Measurements from ENCODE around the gene EHBP1L1.

Gene EHBP1L1

DNA sequence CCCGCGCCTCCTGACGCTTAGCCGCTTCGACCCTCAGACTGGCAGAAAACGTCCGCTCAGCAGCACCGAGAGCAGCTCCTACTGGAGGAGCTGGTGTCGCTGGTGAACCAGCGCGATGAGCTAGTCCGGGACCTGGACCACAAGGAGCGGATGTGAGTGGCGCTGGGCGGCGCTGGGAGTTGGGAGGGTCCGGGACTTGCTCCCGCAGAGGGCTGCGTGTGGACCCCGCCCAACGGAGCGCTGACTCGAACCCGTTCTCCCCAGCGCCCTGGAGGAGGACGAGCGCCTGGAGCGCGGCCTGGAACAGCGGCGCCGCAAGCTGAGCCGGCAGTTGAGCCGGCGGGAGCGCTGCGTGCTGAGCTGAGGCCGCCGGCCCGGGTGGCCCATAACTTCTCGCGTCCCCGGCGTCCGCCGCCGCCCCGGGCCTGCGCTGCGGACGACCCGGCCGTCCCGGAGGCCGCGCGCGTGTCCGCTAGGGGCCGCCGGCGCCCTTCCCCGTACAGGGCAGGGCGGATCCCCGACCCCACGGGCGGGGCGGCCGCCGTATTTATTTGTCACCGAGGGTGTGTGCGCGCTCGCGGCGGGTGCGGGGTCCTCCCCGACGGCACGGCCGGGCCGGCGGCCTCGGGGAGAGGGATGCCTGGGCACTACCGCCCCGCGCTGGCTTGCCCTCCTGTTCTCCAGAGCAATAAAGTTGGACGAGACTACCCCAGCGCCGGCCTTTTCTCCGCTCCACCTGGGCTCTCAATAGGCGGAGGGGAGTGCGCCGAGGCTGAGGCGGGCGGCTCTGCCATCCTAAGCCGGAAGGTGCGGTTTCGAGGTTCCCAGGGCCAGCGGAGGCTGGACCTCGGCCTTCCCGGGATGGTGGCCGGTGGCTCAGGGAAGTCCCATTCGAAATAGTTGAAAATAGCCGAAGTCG, 16.3 kb downstream of the EHBP1L1 start:
- in situ Hi-C loops (cut with HindIII; ENCODE audit: low sequenced_read_pairs) = no loop called here

DNA sequence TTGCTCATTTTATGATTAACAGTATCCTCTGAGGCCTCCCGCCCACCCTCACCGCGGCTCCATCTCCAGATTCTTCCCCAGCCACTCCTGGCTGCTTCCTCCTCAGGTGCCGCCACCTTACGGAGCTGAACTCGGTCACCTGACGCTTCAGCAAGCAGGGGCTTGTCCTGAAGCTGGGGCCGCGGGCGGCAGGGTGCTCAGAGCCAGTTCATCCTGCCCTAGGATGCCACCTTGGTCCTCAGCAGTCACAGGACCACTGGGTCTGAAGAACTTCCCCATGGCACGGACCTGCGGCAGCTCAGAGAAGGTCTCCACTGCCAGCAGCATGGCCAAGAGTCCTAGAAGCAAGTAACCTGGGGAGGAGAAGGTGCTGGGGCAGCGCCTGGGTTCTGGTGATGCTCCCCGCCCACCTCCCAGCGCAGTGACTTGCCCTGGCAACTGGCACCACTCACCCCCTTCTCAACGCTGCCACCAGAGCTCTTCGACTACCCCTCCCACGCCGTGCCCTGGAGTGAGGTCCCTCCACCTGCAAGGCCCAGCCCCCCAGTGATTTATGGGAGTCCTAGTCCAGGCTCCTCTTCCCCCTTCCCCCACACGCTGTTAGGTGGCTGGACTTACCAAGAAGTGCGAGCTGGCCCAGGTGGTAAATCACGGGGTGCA, 17.1 kb downstream of the EHBP1L1 start:
- in situ Hi-C loops (cut with HindIII; ENCODE audit: low sequenced_read_pairs) = no loop called here

- in situ Hi-C loops (cut with HindIII; ENCODE audit: low sequenced_read_pairs) = no loop called here
Measured at GRCh38 chr11:65593518-65594414, 17.9 kb downstream of the EHBP1L1 start.

DNA sequence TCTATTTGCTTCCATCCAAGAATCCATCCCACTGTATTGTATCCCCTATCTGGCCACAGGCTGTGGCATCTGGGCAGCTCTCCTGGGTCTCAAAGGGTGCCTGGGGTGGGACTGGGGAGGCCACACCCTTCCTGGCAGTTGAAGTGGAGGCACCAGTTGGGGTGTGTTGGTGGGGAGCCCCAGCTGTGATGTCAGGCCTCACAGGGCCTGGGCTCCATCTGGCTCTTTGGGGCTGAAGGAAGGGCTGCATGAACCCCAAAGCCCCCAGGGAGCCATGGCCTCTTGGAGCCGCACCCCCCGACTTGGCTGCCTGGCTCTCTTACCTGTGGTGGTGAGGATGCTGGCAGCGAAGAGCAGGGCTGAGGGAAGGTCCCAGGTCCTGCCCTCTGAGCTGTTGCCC, 19.3 kb downstream of the EHBP1L1 start:
- in situ Hi-C loops (cut with HindIII; ENCODE audit: low sequenced_read_pairs) = no loop called here

DNA sequence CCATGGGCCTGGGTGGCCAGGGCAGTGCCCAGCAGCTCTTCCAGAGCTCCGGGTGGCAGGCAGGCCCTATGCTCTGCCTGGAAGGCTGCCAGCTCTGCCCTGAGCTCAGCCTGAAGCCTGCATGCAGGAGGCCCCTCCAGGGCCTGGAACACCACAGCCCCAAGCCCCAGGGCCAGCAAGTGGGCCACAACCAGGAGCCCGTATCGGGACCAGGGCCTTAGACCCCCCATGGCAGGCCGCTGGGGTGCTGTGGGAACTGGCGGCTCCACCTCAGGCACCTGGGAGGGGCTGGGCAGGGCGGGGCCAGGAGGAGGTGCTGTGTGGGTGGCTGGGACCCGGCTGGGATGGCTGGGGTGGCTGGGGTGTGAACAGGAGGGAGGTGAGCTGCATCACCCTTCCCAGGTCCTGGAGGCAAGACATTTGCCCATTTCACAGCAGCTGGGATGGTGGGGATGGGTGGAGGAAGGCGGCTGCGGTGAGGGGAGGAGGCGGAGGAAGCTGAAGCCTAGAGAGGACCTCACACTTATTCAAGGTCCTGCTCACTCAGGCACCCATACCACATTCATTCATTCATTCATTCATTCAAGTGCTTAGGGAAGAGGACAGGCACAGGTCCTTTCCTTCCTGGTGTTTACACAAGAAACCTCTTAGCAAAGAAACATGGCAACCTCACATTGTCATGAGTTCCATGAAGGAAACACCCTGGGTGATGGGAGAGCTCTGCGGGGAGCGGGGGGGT, 19.9 kb downstream of the EHBP1L1 start, which contains the start of gene KCNK7:
TSS of gene KCNK7 (minus strand) at position 258 of the 739 bp plus-strand sequence. CDS start at position 230, 28 bp downstream.
- in situ Hi-C loops (cut with HindIII; ENCODE audit: low sequenced_read_pairs) = no loop called here

GRCh38 chr11:65596520-65596919, 20.7 kb downstream of the EHBP1L1 start:
- in situ Hi-C loops (cut with HindIII; ENCODE audit: low sequenced_read_pairs) = no loop called here

DNA sequence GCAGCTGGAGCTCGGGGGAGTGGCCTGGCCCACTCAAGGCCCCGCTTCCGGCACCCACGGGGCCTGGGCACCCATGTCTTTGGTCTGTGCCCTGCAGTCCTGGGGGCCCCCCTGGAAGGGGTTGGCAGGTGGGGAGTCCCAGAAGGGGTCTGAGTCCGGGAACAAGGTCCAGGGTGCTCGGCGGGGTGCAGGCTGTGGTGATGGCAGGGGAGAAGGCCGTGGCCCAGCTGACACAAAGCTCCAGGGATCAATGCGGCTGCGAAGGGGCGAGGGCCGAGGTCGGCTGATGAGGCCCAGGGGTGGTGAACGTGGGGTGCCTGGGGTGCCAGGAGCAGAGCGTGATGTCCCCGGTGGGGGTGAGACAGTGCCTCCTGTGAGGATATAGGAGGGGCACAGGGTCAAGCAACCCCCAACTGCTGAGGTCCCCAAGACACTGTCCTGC, 22.4 kb downstream of the EHBP1L1 start:
- in situ Hi-C loops (cut with HindIII; ENCODE audit: low sequenced_read_pairs) = no loop called here

DNA sequence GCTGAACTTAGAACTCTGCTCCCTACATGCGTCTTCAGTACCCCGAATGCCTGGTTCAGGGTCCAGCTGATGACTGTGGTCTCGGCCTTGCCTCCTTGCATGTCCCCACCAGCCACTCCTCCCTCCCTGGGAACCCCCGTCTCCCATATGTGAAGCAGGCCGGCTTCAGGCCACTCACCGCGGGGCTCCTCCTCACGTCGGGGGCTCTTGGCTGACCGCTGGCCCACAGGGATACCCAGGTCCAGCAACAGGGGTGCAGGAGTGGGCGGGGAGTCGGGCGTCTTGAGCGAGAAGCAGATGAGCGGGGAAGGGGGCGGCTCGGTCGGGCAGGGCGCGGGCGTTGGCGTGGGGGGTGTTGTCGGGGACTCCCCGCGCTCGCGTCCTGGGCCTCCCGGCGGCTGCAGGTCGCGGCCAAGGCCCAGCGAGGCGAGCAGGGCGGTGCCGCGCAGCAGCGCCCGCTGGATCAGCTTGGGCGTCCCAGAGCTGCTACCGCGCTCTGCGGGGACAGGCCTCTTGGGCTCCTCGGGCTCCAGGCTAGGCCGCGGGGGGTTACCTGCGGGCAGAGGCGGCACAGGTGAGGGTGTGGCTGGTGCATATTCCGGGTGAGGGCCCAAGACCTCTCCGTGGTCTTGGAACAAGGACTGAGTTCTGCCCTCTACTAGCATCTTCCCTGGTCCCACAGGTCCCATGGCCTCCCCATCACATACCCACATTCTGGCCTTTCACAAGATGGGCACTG, 23.5 kb downstream of the EHBP1L1 start:
- in situ Hi-C loops (cut with HindIII; ENCODE audit: low sequenced_read_pairs) = no loop called here

DNA sequence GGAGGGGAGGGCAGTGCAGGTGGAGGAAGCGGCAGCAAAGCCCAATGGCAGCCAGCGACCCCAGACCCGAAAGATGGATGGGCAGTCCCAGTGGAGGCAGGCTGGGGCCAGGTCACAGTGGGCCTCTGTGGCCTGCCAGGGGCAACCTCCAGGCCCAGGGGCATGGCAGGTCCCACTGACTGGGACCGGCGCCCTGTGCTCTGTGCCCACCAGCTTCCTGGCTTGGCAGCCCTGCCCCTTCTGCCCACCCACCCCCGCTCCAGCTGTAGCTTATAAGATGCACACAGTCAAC, 24.0 kb downstream of the EHBP1L1 start:
- in situ Hi-C loops (cut with HindIII; ENCODE audit: low sequenced_read_pairs) = loop anchor here (5.0 kb wide), 2 partner anchors 33 to 58 kb away; no protein-coding TSS in a partner anchor

- in situ Hi-C loops (cut with HindIII; ENCODE audit: low sequenced_read_pairs) = loop anchor here (5.0 kb wide), 2 partner anchors 37 to 62 kb away; no protein-coding TSS in a partner anchor
Measured at GRCh38 chr11:65604258-65604657, 28.4 kb downstream of the EHBP1L1 start.

GRCh38 chr11:65606876-65607613, 31.2 kb downstream of the EHBP1L1 start:
- in situ Hi-C loops (cut with HindIII; ENCODE audit: low sequenced_read_pairs) = no loop called here

GRCh38 chr11:65607614-65608426, 32.0 kb downstream of the EHBP1L1 start:
- in situ Hi-C loops (cut with HindIII; ENCODE audit: low sequenced_read_pairs) = no loop called here

DNA sequence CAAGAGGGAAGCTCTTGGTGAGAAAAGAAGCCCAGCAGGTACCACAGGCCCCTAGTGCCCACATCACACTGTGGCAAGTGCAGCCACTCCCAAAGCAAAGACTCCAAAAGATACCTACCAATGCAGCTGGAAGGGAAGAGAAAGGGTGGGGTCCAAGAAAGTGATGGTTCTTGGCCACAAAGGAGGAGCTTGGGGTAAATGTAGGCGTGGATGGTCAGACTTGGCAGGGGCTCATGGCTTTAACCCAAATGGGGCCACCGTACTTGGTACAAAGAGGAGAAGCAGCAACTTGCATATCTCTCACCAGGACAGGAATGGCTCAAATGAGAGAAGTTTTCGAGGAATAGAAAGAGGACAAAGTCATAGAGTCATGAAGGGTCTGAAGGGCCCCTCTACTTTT, 33.4 kb downstream of the EHBP1L1 start:
- in situ Hi-C loops (cut with HindIII; ENCODE audit: low sequenced_read_pairs) = no loop called here

DNA sequence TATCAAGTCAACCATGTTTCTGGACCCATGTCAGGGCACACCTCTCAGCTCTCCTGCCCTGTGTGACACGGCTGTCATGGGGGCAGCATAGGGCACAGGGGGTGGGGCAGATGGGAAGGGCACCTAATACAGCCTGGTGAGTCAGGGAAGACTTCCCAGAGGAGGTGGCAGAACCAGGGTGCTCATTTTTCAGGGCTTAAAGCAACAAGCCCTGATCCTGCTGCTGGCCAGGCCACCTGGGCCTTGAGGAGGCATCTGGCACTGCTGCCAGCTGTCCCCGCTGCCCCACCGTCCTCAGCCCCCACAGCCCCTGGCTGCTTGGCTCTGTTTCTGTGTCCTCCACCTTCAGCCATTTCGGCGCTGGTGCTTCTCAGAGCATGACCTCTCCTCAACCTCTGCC, 33.8 kb downstream of the EHBP1L1 start:
- in situ Hi-C loops (cut with HindIII; ENCODE audit: low sequenced_read_pairs) = no loop called here

GRCh38 chr11:65610404-65610803, 34.6 kb downstream of the EHBP1L1 start:
- in situ Hi-C loops (cut with HindIII; ENCODE audit: low sequenced_read_pairs) = no loop called here

DNA sequence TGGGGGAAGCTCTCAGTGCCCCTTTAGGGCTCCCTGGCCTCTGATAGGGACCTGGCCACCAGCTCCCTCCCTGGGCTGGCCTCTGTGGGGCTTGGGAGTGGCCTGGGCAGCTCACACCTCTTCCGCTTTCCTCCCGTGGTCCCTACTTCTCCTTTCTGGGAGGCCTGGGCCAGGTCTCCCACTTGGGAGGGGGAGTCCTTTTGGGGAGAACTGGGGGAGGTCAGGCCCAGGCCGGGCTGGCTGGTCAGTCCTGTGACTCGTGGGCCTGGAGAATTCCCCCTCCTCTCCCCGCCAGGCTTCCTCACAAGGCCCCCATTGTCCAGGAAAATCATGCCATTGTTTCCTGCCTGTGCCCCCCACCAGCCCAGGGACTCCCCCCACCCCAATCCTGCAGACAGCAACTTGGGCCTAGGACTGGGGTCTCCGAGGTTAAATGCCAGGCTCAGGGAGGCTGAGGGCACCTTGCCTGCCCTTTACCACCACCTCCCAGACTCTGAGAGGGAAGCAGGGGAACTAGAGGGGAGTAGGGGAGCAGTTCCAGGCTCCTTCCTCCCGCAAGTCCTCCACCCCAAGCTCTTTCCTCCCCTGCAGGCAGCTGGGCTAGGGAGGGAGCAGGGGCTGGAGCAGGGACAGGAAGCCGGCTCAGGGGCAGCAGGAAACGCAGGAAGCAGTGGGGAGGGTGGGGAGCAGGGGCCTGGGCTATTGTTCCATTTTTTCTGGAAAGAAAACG, 35.3 kb downstream of the EHBP1L1 start:
- in situ Hi-C loops (cut with HindIII; ENCODE audit: low sequenced_read_pairs) = no loop called here

GRCh38 chr11:65611758-65612603, 36.1 kb downstream of the EHBP1L1 start:
- in situ Hi-C loops (cut with HindIII; ENCODE audit: low sequenced_read_pairs) = no loop called here

Data from endothelial cell of hepatic sinusoid (primary cell).